Sigmoid colon (tissue), 7 donors: ENCODE measurements around the gene SPARC. TPM values are rescaled to one million over a fixed set of nuclear protein-coding genes. Genes with fewer than 3 reads are reported as not detected.
A peak's percentile ranks its signal among the peaks of the same experiment; 100 is the strongest.

ENCODE experiments used
- DNase-seq: peaks from one replicate; pipeline ENCODE4 v3.0.0-alpha.2; 2019
- H3K27ac ChIP-seq, 4 donors: fragments of 200-600 bp; sonication (generic); one replicate each; pipeline ENCODE4 v1.5.1; 2016 to 2019; ENCODE audit warnings: mild to moderate bottlenecking in 1 of 4
- H3K27me3 ChIP-seq, 3 donors: fragments of 200-600 bp; sonication (generic); one replicate each; pipeline ENCODE4 v1.5.1; 2019; ENCODE audit warnings: mild to moderate bottlenecking in 1 of 3
- H3K36me3 ChIP-seq, 4 donors: fragments of 200-600 bp; sonication (generic); one replicate each; pipeline ENCODE4 v1.5.1; 2016 to 2019
- H3K4me1 ChIP-seq, 4 donors: fragments of 200-600 bp; sonication (generic); one replicate each; pipeline ENCODE4 v1.5.1; 2017 to 2019
- H3K4me3 ChIP-seq, 4 donors: fragments of 200-600 bp; sonication (generic); one replicate each; pipeline ENCODE4 v1.5.1; 2017 to 2019; ENCODE audit warnings: mild to moderate bottlenecking in 2 of 4, moderate library complexity in 1 of 4
- H3K9me3 ChIP-seq, 4 donors: fragments of 200-600 bp in 3 of 4; sonication (generic) in 3 of 4; one replicate each; pipeline versions ENCODE4 v1.5.1 to v1.6.1; 2013 to 2019
- CTCF ChIP-seq, 4 experiments: fragments of 450-650 bp in 3 of 4; fragments of 200-600 bp in 1 of 4; IDR thresholded peaks; one replicate each; pipeline ENCODE4 v1.5.1; 2016 to 2019; ENCODE audit warnings: antibody characterized with exemption in 4 of 4, mild to moderate bottlenecking in 3 of 4, moderate library complexity in 2 of 4
- EP300 ChIP-seq, 4 donors: sonication (generic); formaldehyde crosslinking; IDR thresholded peaks; one replicate each; pipeline ENCODE4 v1.6.1; 2017; ENCODE audit warnings: antibody characterized with exemption in 4 of 4
- POLR2A ChIP-seq, 2 donors: fragments of 450-650 bp; IDR thresholded peaks; one replicate each; pipeline ENCODE4 v1.6.1; 2016; ENCODE audit warnings: antibody characterized with exemption in 2 of 2, mild to moderate bottlenecking in 2 of 2, moderate library complexity in 2 of 2
- POLR2AphosphoS5 ChIP-seq, 4 donors: sonication (generic); formaldehyde crosslinking; IDR thresholded peaks; one replicate each; pipeline ENCODE4 v1.6.1; 2017; ENCODE audit warnings: antibody characterized with exemption in 4 of 4
- WGBS, 2 donors: extraction: QIAGEN DNeasy Blood & Tissue Kit; methylation state at CpG; one replicate each; pipeline ENCODE4 v1.1.7; 2013; 5-methylcytosine and 5-hydroxymethylcytosine counted together
- intact Hi-C: fragments of 100-400 bp; cut with DNase I; formaldehyde crosslinking; loops from one replicate; pipeline ENCODE4 v1.15.1; 2023
- polyA plus RNA-seq, 3 donors: library from polyadenylated mRNA; stranded (reverse); fragments of 200-250 nt; gene quantifications; one replicate each; pipeline ENCODE4 v1.2.3, GENCODE V29; 2013
- total RNA-seq, 4 donors: library from RNA; depleted of rRNA; stranded (reverse); fragments of >200 nt; gene quantifications; one replicate each; pipeline ENCODE4 v1.1.0, GENCODE V29; 2016
- donor health status: healthy with polysubstance abuse.
- donor health status: Bipolar disorder and iron deficiency.
- donor health status: healthy.

SPARC gene
- total and polyA plus RNA-seq, 7 donors: 47.6 to 821 (median 272) TPM

- WGBS, 2 donors: 55 to 57% methylated on average over 2 of the region's 2 CpGs
- Histone ChIP-seq H3K4me1 (peaks cover 0 to 76% (median 65%) of the 10 kb centered on the region in 4 donors), H3K9me3 (no peaks in the 10 kb centered on the region), H3K27me3 (no peaks in the 10 kb centered on the region), H3K27ac (peak overlapping the region; percentile 28 to 95 (median 65)), H3K36me3 (peaks cover 11 to 90% (median 47%) of the 10 kb centered on the region in 4 donors), H3K4me3 (no peak overlapping the region)
- no peak for DNase-seq
- intact Hi-C loops: no loop called here
- no peak for TF ChIP-seq EP300 (IDR thresholded peaks at IDR 0.05)
- no peak for TF ChIP-seq POLR2AphosphoS5 (IDR thresholded peaks at IDR 0.05)
- TF ChIP-seq CTCF (IDR thresholded peaks at IDR 0.05): no peak
These were observed 21.1 kb downstream of the SPARC start for GRCh38 chr5:151665613-151666012.

GRCh38 chr5:151664694-151665585 lies 21.8 kb downstream of the SPARC start:
- no peak for DNase-seq
- intact Hi-C loops: no loop called here
- H3K4me3 ChIP-seq: no peak overlapping the region
- peak overlapping the region; percentile 64 to 95 (median 66) for H3K27ac ChIP-seq
- whole genome bisulfite sequencing, 2 donors: 58 to 64% methylated on average over 6 of the region's 6 CpGs
- peaks cover 0 to 70% (median 58%) of the 10 kb centered on the region in 4 donors for H3K4me1 ChIP-seq
- no peaks in the 10 kb centered on the region for H3K9me3 ChIP-seq
- TF ChIP-seq POLR2A (IDR thresholded peaks at IDR 0.05) (no peak), POLR2AphosphoS5 (IDR thresholded peaks at IDR 0.05) (no peak), CTCF (IDR thresholded peaks at IDR 0.05) (no peak), EP300 (IDR thresholded peaks at IDR 0.05) (no peak)
- H3K27me3 ChIP-seq: no peaks in the 10 kb centered on the region
- peaks cover 11 to 83% (median 47%) of the 10 kb centered on the region in 4 donors for H3K36me3 ChIP-seq

DNA sequence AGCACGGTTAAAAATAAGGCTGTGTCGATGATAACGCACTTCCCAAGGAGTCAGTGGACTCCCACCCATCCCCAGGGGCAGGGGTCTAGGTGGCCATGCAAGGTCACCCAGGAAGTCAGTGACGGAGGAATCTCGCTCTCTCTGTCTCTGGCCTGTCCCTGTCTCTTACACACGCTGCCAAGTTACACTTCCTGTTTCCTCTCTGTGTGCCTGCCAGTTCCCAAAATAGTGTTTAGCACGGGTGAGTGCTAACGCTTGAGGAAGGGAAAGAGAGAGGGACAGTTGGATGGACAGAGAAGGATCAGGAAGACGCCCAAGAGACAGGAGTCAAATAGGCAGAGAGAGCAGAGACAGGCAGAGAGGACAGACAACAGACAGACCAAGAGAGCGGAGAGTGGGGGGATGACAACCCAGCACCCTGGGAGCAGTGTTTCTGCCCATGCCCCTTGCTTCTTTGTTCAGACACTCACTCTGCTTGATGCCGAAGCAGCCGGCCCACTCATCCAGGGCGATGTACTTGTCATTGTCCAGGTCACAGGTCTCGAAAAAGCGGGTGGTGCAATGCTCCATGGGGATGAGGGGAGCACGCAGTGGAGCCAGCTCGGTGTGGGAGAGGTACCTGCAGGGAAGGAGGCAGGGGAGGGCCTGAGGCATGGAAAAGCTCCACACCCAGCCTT lies 23.0 kb downstream of the SPARC start:
- Histone ChIP-seq H3K36me3 (peaks cover 11 to 71% (median 42%) of the 10 kb centered on the region in 4 donors), H3K27ac (peak overlapping the region; percentile 64 to 95 (median 66)), H3K9me3 (no peaks in the 10 kb centered on the region), H3K27me3 (no peaks in the 10 kb centered on the region), H3K4me1 (peaks cover 0 to 67% (median 54%) of the 10 kb centered on the region in 4 donors), H3K4me3 (no peak overlapping the region)
- peak in 2 of 4 donors; percentile 35 to 41 for TF ChIP-seq POLR2AphosphoS5 (IDR thresholded peaks at IDR 0.05)
- no peak for TF ChIP-seq POLR2A (IDR thresholded peaks at IDR 0.05)
- intact Hi-C loops: no loop called here
- WGBS, 2 donors: 52 to 70% methylated on average over 17 of the region's 17 CpGs
- no peak for DNase-seq

- Histone ChIP-seq H3K27me3 (no peaks in the 10 kb centered on the region), H3K27ac (peak overlapping the region in 3 of 4 donors; percentile 64 to 95 (median 66)), H3K4me1 (peaks cover 0 to 62% (median 54%) of the 10 kb centered on the region in 4 donors), H3K36me3 (peaks cover 11 to 63% (median 38%) of the 10 kb centered on the region in 4 donors), H3K4me3 (no peak overlapping the region), H3K9me3 (no peaks in the 10 kb centered on the region)
- WGBS, 2 donors: 70 to 85% methylated on average over 4 of the region's 4 CpGs
- no peak for TF ChIP-seq EP300 (IDR thresholded peaks at IDR 0.05)
- TF ChIP-seq POLR2A (IDR thresholded peaks at IDR 0.05): no peak
- TF ChIP-seq CTCF (IDR thresholded peaks at IDR 0.05): no peak
- TF ChIP-seq POLR2AphosphoS5 (IDR thresholded peaks at IDR 0.05): no peak
- intact Hi-C loops: no loop called here
- no peak for DNase-seq
These were observed 23.9 kb downstream of the SPARC start for GRCh38 chr5:151662805-151663204.
